Astrocyte (in vitro differentiated cells and primary cell): Measurements from ENCODE around the gene TXNDC12. TPM values are rescaled to one million over a fixed set of nuclear protein-coding genes. Genes with fewer than 3 reads are reported as not detected.
"Not testable (repeated sequence)": the region's sequence is repeated elsewhere in the genome, so short reads cannot be mapped to it uniquely, and the experiment has no call there.

Experiments
- DNase-seq: peaks from one replicate; pipeline ENCODE4 v3.0.0-alpha.2; 2010; ENCODE audit warnings: low read depth
- FAIRE-seq: peaks from 2 replicates; lab custom pipeline; 2011; peaks lifted over from hg19 to GRCh38; lab: Jason Lieb, UNC
- H2AFZ ChIP-seq: 2 replicates; pipeline ENCODE4 v1.6.0; 2012; ENCODE audit warnings: low read depth, low read length, inconsistent platforms
- H3K27ac ChIP-seq: 2 replicates; pipeline ENCODE4 v1.5.1; 2011; ENCODE audit warnings: low read depth, low read length, inconsistent platforms
- H3K27me3 ChIP-seq: 2 replicates; pipeline ENCODE4 v1.6.0; 2011; ENCODE audit warnings: low read length, inconsistent platforms; ENCODE audit not compliant: insufficient read depth
- H3K36me3 ChIP-seq: 2 replicates; pipeline ENCODE4 v1.5.1; 2011; ENCODE audit warnings: low read length, inconsistent platforms; ENCODE audit not compliant: insufficient read depth
- H3K4me1 ChIP-seq: 2 replicates; pipeline ENCODE4 v1.5.1; 2011; ENCODE audit warnings: low read length, inconsistent platforms; ENCODE audit not compliant: insufficient read depth
- H3K4me2 ChIP-seq: 2 replicates; pipeline ENCODE4 v1.6.0; 2012; ENCODE audit warnings: low read length, inconsistent platforms
- H3K4me3 ChIP-seq: 2 replicates; pipeline ENCODE4 v1.5.1; 2011; ENCODE audit warnings: low read depth, mild to moderate bottlenecking, low read length, inconsistent platforms; ENCODE audit not compliant: insufficient read depth
- H3K79me2 ChIP-seq: 2 replicates; pipeline ENCODE4 v1.6.0; 2012; ENCODE audit warnings: mild to moderate bottlenecking, low read length, inconsistent platforms; ENCODE audit not compliant: insufficient read depth
- H3K9ac ChIP-seq: 2 replicates; pipeline ENCODE4 v1.6.0; 2012; ENCODE audit warnings: mild to moderate bottlenecking, low read length, inconsistent platforms
- H3K9me3 ChIP-seq: 2 replicates; pipeline ENCODE4 v1.5.1; 2012; ENCODE audit warnings: low read depth, mild to moderate bottlenecking, low read length, inconsistent platforms; ENCODE audit not compliant: insufficient read depth
- H4K20me1 ChIP-seq: 2 replicates; pipeline ENCODE4 v1.6.0; 2012; ENCODE audit warnings: low read length, inconsistent platforms; ENCODE audit not compliant: insufficient read depth
- H3K27ac Mint-ChIP-seq: one replicate; pipeline ENCODE4 v1.8.0; 2021; ENCODE audit warnings: mild to moderate bottlenecking, mixed read lengths; ENCODE audit not compliant: unreplicated experiment
- H3K27me3 Mint-ChIP-seq: one replicate; pipeline ENCODE4 v1.8.0; 2021; ENCODE audit warnings: low read depth, mixed read lengths; ENCODE audit not compliant: unreplicated experiment
- H3K36me3 Mint-ChIP-seq: one replicate; pipeline ENCODE4 v1.8.0; 2021; ENCODE audit warnings: low read depth, mixed read lengths; ENCODE audit not compliant: unreplicated experiment
- H3K4me1 Mint-ChIP-seq: one replicate; pipeline ENCODE4 v1.8.0; 2021; ENCODE audit warnings: low read depth, mixed read lengths; ENCODE audit not compliant: unreplicated experiment
- H3K4me3 Mint-ChIP-seq: one replicate; pipeline ENCODE4 v1.8.0; 2021; ENCODE audit warnings: mild to moderate bottlenecking, moderate library complexity, mixed read lengths; ENCODE audit not compliant: unreplicated experiment
- H3K9me3 Mint-ChIP-seq: one replicate; pipeline ENCODE4 v1.8.0; 2021; ENCODE audit warnings: mild to moderate bottlenecking, mixed read lengths; ENCODE audit not compliant: unreplicated experiment
- EZH2 ChIP-seq: IDR thresholded peaks from 2 replicates; pipeline ENCODE4 v1.6.1; 2012; ENCODE audit warnings: mild to moderate bottlenecking, low read length, inconsistent platforms; ENCODE audit not compliant: insufficient read depth
- total RNA-seq: library from RNA; stranded (reverse); gene quantifications from 2 replicates; pipeline ENCODE4 v1.2.1, GENCODE V29; 2021
- TF ChIP-seq, protein P1 (sequence below): IDR thresholded peaks from 2 replicates; pipeline ENCODE4 v1.5.1; 2011; ENCODE audit warnings: low read depth, mild to moderate bottlenecking, inconsistent platforms, low read length, moderate library complexity; ENCODE audit not compliant: insufficient read depth

Gene TXNDC12
- total RNA-seq, 1 donor from 2014 or later = 66.8 TPM

DNA sequence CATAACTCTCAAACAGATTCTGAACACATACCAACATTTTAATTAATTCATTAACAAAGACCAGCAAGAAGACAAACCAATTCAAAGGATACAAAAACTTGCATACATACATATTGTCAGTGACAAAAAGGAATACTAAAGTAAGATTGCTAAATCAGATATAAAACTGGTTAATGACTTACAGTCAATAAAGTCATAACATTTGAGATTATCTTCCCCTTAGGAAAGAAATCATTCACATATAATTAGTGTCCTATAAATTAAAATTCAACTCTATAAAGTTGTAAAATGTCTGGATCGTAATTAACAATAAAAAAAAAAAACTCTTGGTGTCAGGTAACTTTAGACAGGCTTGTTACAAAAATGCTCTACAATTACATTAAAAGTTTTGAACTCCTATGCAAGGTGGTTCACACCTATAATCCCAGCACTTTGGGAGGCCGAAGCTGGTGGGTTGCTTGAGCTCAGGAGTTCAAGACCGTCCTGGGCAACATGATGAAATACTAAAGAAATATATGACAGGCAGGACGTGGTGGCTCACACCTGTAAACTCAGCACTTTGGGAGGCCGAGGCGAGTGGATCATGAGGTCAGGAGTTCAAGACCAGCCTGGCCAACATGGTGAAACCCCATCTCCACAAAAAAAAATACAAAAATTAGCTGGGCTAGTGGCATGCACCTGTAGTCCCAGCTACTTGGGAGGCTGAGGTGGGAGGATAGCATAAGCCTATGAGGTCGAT is 46.8 kb downstream of the TXNDC12 start:
- no peak overlapping the region for H3K27ac ChIP-seq
- FAIRE-seq = no peak
- no peak overlapping the region for H3K9ac ChIP-seq
- H3K4me1 Mint-ChIP-seq = peaks cover 22% of the 10 kb centered on the region
- H2AFZ ChIP-seq = no peak overlapping the region
- H3K79me2 ChIP-seq = no peaks in the 10 kb centered on the region
- no peaks in the 10 kb centered on the region for H3K9me3 ChIP-seq
- H4K20me1 ChIP-seq = no peaks in the 10 kb centered on the region
- no peak for DNase-seq
- no peaks in the 10 kb centered on the region for H3K27me3 Mint-ChIP-seq
- peaks cover 16% of the 10 kb centered on the region for H3K4me1 ChIP-seq
- H3K9me3 Mint-ChIP-seq = no peaks in the 10 kb centered on the region
- H3K27ac Mint-ChIP-seq = peak overlapping the region; percentile 95
- no peak overlapping the region for H3K4me2 ChIP-seq
- TF ChIP-seq EZH2 = no peak
- TF ChIP-seq, protein P1, sequence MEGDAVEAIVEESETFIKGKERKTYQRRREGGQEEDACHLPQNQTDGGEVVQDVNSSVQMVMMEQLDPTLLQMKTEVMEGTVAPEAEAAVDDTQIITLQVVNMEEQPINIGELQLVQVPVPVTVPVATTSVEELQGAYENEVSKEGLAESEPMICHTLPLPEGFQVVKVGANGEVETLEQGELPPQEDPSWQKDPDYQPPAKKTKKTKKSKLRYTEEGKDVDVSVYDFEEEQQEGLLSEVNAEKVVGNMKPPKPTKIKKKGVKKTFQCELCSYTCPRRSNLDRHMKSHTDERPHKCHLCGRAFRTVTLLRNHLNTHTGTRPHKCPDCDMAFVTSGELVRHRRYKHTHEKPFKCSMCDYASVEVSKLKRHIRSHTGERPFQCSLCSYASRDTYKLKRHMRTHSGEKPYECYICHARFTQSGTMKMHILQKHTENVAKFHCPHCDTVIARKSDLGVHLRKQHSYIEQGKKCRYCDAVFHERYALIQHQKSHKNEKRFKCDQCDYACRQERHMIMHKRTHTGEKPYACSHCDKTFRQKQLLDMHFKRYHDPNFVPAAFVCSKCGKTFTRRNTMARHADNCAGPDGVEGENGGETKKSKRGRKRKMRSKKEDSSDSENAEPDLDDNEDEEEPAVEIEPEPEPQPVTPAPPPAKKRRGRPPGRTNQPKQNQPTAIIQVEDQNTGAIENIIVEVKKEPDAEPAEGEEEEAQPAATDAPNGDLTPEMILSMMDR = no peak
- no peak overlapping the region for H3K4me3 Mint-ChIP-seq
- H3K36me3 ChIP-seq = no peaks in the 10 kb centered on the region
- H3K27me3 ChIP-seq = no peaks in the 10 kb centered on the region
- no peak overlapping the region for H3K4me3 ChIP-seq
- H3K36me3 Mint-ChIP-seq = no peaks in the 10 kb centered on the region

DNA sequence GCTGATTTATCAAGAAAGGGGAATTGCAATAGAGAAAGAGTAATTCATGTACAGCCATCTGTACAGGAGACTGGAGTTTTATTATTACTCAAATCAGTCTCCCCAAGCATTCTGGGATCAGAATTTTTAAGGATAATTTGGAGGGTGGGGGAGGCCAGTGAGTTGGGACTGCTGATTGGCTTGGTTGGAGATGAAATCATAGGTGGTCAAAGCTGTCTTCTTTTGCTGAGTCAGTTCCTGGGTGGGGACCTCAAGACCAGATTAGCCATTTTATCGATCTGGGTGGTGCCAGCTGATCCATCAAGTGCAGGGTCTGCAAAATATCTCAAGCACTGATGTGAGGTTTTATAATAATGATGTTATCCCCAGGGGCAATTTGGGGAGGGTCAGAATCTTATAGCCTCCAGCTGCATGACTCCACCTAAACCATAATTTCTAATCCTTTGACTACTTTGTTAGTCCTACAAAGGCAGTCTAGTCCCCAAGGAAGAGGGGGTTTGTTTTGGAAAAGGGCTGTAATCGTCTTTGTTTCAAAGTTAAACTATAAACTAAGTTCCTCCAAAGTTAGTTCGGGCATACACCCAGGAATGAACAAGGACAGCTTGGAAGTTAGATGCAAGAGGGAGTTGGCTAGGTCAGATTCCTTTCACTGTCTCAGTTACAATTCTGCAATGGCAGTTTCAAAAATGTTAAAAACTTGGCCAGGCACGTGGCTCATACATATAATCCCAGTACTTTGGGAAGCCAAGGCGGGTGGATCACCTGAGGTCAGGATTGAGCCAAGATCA is 47.6 kb downstream of the TXNDC12 start:
- H2AFZ ChIP-seq = peak overlapping the region; percentile 21
- TF ChIP-seq, protein P1 = no peak
- no peak for TF ChIP-seq EZH2
- no peak overlapping the region for H3K4me2 ChIP-seq
- no peaks in the 10 kb centered on the region for H3K36me3 ChIP-seq
- Mint-ChIP-seq H3K9me3 (no peaks in the 10 kb centered on the region), H3K36me3 (no peaks in the 10 kb centered on the region), H3K27me3 (no peaks in the 10 kb centered on the region), H3K4me3 (peak overlapping the region; percentile 64), H3K27ac (peak overlapping the region; percentile 95), H3K4me1 (peaks cover 22% of the 10 kb centered on the region)
- DNase-seq (peak; percentile 11), FAIRE-seq (no peak)
- no peak overlapping the region for H3K27ac ChIP-seq
- no peaks in the 10 kb centered on the region for H3K79me2 ChIP-seq
- no peaks in the 10 kb centered on the region for H3K9me3 ChIP-seq
- H3K9ac ChIP-seq = no peak overlapping the region
- H4K20me1 ChIP-seq = no peaks in the 10 kb centered on the region
- no peak overlapping the region for H3K4me3 ChIP-seq
- no peaks in the 10 kb centered on the region for H3K27me3 ChIP-seq
- H3K4me1 ChIP-seq = peaks cover 16% of the 10 kb centered on the region

DNA sequence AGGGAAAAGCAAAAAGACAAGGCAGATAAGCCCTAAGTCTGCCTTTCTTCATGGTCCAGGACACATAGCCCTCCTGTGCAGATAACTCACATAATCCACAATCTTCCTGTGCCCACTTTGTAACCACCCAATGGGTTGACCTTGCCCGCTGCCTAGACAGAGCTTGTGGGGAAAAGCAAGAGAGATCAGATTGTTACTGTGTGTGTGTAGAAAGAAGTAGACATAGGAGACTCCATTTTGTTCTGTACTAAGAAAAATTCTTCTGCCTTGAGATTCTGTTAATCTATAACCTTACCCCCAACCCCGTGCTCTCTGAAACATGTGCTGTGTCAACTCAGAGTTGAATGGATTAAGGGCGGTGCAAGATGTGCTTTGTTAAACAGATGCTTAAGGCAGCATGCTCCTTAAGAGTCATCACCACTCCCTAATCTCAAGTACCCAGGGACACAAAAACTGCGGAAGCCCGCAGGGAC is 48.9 kb downstream of the TXNDC12 start:
- H3K27me3 Mint-ChIP-seq, H3K9me3 ChIP-seq, H3K27me3 ChIP-seq, H3K36me3 Mint-ChIP-seq, FAIRE-seq, H3K36me3 ChIP-seq, H4K20me1 ChIP-seq, H3K9me3 Mint-ChIP-seq, H3K79me2 ChIP-seq: not testable (repeated sequence)
- Mint-ChIP-seq H3K27ac (peak overlapping the region; percentile 100), H3K4me3 (peak overlapping the region; percentile 17), H3K4me1 (peaks cover 22% of the 10 kb centered on the region)
- Histone ChIP-seq H3K4me3 (peak overlapping the region; percentile 40), H3K4me2 (peak overlapping the region; percentile 82), H3K27ac (peak overlapping the region; percentile 99), H3K4me1 (peaks cover 16% of the 10 kb centered on the region), H3K9ac (peak overlapping the region; percentile 88), H2AFZ (peak overlapping the region; percentile 64)
- DNase-seq = peak; percentile 9

DNA sequence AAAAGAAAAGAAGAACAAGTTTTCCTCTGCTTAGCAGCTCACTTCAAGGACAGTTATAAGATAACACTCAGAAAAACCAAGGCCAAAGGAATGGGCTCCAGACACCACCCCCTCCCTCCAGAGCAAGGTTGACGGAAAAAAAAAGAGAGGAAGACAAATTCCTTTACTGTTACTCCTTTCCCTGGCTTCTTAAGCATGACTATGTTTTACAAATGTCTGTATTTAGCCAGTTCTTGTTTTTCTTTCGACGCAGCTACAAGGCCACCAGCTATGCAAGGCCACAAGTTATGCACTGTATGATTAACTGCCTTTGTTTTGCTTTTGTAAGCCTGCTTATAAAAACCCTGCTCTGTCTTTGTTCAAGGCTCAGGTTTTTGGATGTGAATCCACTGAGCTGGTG is 49.4 kb downstream of the TXNDC12 start:
- H3K4me3 Mint-ChIP-seq = peak overlapping the region; percentile 45
- peak; percentile 94 for DNase-seq
- H3K36me3 ChIP-seq, H3K79me2 ChIP-seq, H3K36me3 Mint-ChIP-seq, H3K9me3 ChIP-seq, H4K20me1 ChIP-seq, H3K27me3 Mint-ChIP-seq, H3K27me3 ChIP-seq, H3K9me3 Mint-ChIP-seq: not testable (repeated sequence)
- Histone ChIP-seq H3K4me1 (peaks cover 16% of the 10 kb centered on the region), H3K9ac (peak overlapping the region; percentile 88), H3K4me2 (peak overlapping the region; percentile 82), H3K4me3 (peak overlapping the region; percentile 40), H3K27ac (peak overlapping the region; percentile 99), H2AFZ (peak overlapping the region; percentile 64)
- FAIRE-seq = peak; percentile 62
- peaks cover 22% of the 10 kb centered on the region for H3K4me1 Mint-ChIP-seq
- peak overlapping the region; percentile 100 for H3K27ac Mint-ChIP-seq
